GM21825 (cell line): Measurements from ENCODE around the gene THBS2.
"Not testable (repeated sequence)": the region's sequence is repeated elsewhere in the genome, so short reads cannot be mapped to it uniquely, and the experiment has no call there.

Experiments
- ATAC-seq: cut with Tn5 transposase; IDR thresholded peaks from one replicate; pipeline ENCODE4 v1.9.1; 2021; ENCODE audit warnings: mild to moderate bottlenecking, moderate library complexity; ENCODE audit not compliant: unreplicated experiment

Gene THBS2

DNA sequence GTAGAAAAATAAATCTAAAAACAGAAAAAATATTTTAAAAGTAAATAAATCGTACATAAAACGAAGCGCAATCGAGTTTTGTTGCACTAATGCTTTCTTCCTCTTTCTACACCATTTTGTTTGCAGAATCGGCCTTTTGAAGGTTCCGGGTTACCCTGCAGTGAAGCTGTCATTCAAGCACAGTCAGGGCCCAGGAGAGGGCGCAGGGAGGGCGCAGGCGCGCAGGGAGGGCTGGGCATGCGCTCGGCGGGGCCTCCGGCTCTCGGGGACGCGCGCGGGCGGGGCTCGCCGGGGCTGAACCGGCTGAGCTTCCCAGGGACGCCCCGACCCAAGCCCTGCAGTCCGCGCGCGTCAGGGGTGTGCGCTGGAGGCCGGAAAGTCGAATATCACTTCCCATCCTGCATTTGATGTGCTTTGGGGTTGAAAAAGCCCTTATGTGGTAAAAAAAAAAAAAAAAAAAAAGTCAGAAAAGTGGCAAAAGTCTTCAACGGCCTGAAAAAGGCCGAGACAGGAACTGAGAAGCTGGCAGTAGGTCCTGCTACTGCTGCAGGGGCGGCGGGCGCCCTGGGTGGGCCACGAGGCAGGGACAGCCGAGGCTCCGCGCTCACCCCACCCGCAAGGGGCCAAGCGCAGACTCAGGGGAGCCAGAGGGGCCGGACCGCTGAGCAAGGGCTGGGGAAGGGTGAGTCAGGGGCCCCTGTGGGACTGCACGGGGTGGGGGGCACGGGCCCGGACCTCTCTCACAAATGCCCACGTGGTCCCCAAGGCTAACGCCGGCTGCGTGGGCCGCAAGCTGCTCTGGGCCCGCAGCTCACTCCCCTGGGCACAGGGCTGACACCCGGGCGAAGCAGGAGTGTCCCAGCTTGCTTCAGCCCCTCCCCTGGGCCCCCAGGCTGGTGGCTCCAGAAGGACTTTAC is 40.5 kb downstream of the THBS2 start:
- peak; percentile 100 for ATAC-seq

DNA sequence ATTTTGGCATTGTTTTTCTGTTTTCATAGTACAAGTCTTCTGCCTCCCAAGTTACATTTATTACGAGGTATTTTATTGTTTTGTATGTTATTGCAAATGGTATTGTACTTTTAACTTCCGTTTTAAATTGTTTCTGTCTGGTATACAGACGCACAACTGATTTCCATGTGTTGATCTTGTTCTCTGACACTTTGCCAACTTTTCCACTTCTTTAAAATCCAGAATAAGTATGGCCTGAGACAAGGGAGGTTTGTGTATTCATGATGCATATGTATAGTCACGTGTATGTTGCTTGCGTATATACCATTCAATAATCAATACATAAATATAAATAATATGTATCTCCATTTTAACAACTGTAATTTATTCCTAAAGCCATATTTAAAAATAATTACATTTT is 41.2 kb downstream of the THBS2 start:
- no peak for ATAC-seq

DNA sequence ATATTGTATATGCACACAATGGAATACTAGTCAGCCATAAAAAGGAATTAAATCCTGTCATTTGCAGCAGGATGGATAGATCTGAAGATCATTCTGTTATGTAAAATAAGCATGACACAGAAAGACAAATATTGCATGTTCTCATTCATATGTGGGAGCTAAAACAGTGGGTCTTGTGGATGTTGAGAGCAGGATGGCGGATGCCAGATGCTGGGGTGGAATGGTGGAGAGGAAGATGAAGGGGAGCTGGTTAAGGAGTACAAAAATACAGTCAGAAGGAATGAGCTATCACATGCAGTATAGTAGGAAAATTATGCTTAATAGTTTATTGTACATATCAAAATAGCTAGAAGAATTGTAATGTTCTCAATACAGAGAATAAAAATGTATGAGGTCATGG is 41.8 kb downstream of the THBS2 start:
- ATAC-seq: no peak

DNA sequence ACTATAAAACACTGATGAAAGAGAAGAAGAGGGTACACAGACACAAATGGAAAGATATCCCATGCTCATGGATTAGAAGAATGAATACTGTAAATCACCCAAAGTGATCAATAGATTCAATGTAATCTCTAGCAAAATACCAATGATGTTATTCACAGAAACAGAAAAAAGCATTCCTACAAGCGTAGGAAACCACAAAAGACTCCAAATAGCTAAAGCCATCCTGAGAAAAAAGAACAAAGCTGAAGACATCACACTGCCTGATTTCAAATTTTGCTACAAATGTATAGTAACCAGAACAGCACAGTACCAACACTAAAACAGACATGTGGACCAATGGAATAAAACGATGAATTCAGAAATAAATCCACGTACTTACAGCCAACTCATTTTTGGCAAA is 43.0 kb downstream of the THBS2 start:
- no peak for ATAC-seq

DNA sequence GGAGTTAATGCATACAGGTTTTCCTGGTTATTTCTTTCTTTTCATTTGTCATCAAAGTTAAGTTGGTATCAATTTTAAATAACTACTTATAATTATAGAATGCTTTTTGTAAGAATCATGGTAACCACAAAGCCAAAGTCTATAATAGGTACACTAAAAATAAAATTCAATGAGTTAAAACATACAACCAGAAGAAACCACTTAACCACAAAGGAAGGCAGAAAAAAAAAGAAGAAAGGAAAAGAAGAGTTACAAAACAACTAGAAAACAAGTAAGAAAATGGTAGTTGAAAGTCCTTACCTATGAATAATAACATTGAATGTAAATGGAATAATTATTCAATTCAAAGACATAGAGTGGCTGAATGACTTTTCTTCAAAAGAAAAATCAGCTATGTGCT is 45.6 kb downstream of the THBS2 start:
- ATAC-seq: no peak

DNA sequence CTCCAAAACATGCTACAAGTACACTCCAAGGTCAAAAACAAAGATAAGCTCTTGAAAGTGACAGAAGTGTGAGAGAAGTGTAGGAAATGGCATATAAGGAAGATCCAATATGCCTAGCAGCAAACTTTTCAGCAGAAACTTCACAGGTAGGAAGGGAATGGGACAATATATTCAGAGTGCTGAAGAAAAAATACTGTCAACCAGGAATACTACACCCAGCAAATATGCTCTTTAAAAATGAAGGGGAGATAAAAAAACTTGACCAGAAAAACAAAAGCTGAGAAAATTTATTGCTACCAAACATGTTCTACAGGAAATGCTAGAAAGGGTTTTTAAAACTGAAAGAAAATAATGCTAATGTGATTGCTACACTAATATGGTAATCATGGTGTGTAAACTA is 46.2 kb downstream of the THBS2 start:
- ATAC-seq: no peak

DNA sequence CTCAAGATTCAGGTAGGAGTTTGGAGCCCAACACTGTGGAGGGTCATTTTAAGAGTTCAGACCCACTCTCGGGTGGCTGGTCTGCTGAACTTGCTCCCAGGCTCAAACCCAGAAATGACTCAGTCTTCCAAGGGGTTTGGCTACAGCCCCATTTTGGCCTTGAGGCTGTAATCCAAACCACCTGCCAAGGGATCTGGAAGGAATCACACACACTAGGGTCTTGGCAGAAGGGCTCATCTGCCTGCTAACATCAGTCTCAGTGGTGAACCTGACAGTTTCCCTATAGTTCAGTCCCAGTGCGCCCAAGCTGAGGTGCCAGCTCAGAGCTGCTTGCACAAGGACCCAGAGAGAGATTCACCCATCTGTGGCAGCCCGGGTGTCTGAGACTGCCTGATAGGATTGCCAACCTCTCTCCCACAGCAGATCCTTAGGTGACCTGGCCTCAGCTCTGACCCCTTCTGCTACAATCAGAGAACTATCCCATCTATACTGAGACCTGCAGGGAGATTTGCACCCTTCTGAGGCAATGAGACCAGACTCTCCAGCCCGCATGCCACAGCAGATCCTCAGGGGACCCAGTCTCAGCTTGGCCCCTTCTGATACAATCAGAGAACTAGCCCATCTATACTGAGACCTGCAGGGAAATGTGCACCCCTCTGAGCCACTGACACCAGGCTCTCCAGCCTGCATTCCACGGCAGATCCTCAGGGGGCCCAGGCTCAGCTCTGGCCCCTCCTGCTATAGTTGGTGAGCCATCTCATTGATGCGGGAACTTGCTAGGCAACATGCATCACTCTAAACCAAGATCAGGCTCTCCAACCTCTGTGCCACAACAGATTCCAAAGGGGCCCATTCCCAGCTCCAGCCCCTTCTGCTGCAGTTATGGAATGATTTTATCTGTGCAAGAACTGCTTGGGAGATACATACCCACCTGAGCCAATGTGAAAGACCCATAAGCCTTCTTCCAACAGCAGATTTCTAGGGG is 48.2 kb downstream of the THBS2 start:
- no peak for ATAC-seq

DNA sequence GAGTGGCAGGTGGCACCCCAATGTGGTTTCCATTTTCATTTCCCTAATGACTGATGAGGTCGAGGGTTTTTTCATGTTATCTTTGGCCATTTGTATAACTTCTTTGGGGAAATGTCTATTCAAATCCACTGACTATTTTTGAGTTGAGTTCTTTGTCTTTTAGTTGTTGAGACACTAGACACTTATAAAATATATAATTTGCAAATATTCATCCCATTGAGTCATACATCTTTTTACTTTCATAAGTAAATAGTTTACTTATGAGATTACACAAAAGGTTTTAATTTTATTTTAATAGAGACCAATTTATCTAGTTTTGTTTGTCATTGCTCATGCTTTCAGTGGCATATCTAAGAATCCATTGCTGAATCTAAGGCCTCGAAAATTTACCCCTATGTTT is 49.5 kb downstream of the THBS2 start:
- ATAC-seq: no peak

DNA sequence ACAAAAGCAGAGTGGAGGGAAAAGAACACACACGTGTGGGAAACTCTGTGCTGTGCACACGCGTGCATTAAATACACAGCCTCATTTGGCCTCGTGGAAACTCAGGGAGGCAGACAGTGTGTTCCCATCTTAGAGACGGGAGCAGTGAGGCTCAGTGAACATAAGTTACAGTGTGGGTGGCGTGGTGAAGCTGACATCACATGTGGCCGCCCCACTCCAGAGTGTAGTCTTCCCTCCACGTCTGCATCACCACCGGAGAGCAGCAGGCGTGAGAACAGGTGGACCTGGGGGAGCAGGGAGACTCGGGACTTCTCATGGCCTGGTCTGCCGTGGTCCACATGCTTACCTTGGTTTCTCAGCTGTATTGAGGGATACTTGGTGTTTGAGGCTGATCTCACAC is 51.7 kb downstream of the THBS2 start:
- no peak for ATAC-seq

DNA sequence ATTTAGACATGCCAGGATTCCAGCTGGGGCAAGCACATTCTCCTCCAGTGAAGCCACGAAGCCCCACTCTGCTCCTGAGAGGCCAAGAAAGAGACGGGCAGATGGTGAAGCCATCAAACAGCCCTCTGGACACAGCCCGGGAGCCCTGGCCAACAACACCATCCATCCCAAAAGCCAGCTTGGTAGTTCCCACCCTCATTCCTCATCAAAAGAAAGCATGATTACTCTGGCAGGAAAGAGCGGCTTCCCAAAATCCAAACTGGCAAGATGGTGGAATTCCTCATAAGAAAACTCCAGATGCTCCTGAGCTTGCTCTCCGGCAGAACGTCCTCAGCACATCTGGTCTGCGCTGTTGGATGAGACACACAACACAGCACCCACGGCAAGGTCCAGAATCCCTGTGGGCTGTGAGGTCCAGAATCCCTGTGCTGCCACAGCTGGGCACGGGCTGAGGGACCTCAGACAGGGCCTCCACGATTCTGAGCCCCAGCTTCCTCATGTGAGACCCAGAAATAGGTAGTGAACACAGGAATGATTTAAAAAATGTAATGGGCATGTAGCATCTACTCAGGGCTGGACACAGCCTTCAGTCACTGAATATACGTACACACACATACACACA is 52.6 kb downstream of the THBS2 start:
- ATAC-seq: no peak

DNA sequence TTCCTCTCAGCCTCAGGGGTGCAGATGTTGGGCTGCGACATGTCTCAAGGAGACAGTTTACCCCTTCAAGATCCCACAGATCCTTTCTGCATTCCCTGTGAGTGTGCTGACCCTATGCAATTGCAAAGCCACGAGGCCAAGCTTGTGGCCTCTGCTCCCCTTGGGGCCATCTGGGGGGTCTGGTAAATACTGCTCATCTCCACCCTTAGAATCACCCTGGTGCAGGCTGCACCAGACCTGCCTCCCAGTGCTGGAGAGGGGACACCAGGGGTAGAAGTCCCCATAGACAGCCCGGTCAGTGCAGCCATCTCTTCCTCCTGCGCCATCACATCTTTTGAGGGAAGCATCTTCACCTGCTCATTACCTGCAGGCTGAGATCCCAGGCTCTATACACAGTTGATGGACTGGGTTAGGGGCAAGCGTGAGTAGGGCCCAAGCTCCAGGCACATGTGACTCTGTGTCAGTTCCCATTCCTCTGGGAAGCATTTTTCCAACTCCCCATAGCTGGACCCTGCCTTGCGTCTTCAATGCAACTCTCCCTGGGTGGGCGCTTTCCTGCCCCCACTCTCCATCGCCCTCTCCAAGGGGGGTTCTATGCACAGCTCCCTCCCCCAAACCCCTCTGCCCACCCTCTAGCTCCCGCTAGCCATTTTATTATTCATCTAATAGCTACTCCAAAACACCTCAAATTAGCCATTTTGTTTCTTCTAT is 53.9 kb downstream of the THBS2 start:
- no peak for ATAC-seq

DNA sequence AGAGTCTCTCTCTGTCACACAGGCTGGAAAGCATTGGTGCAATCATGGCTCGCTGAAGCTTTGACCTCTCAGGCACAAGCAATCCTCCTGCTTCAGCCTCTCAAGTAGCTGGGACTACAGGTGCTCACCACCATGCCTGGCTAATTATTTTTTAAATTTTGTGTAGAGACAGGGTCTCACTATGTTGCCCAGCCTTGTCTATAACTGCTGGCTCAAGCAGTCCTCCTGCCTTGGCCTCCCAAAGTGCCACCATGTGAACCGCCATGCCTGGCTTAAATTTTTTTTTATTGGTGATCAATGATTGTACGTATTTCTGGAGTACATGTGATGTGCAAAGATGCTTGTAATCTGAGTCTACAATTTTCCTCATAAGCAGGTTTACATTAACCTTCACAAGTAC is 54.8 kb downstream of the THBS2 start:
- no peak for ATAC-seq

DNA sequence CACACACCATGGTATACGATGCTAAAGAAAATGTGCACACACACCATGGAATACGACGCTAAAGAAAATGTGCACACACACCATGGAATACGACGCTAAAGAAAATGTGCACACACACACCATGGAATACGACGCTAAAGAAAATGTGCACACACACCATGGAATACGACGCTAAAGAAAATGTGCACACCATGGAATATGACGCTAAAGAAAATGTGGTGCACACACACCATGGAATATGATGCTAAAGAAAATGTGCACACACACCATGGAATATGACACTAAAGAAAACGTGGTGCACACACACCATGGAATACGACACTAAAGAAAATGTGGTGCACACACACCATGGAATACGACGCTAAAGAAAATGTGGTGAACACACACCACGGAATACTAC is 55.7 kb downstream of the THBS2 start:
- ATAC-seq: not testable (repeated sequence)

DNA sequence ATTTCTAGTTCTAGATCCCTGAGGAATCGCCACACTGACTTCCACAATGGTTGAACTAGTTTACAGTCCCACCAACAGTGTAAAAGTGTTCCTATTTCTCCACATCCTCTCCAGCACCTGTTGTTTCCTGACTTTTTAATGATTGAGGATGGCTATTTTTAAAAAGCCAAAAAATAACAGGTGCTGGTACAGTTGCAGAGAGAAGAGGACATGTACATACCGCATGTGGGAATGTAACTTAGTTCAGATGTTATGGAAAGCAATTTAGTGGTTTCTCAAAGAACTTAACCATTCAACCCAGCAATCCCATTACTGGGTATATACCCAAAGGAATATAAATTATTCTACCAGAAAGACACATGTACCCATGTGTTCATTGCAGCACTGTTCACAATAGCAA is 57.4 kb downstream of the THBS2 start:
- ATAC-seq: not testable (repeated sequence)

DNA sequence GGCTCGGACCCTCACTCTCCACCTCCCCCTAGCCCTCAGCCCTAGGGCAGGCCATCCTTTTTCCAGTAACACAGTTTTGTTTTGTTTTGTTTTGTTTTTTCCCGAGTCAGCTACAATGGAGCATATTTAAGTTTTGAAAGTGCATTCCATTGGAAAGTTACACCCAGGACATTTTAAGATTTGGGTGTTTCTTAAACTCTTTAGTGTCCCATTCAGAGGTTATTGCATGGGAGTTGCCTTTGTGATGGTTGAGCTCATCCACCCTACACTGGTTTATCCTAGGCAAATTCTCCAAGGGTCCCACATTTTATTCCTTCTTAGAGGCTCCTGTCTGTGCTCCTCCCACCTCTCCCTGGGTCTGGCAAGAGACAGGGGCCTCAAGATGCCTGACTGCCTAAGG is 58.9 kb downstream of the THBS2 start:
- ATAC-seq: no peak

DNA sequence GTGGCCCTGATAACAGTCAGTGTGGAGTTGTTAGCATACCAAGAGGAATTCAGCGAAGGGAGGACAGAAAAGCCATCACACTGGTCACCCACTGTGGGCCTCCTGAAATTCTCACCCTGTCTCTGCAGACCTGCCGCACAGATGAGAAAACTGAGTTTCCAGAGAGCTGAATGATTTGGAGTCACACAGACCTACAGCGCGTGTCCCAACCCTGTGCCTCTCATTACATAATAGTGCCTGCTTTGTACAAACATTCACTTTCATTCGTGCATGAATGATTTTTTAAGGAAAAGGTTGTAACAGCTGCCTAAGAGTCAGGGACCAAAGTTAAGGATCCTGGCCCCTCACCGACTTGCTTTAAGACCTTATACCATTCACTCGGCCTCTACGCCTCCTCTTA is 62.7 kb downstream of the THBS2 start:
- ATAC-seq: no peak

DNA sequence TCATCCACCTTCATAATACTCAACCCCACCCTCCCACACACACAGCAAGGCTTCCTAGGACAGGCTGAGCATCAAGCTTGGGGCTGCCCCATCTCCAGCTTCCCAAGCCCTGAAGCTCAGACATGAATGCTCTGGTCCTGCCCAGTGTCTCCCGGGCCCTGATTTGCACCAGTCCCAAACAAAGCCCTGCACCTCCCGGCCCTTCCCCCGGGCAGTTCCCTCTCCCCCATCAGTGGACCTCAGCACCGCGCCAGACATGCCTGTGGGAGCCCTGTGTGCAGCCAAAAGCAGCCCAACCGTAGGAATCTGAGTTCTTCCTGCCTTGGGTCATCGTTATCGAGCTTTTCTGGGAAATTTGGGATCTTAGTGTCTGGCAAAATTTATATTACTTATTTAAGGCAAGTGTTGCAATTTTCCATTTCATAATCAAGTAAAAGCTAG is 63.5 kb downstream of the THBS2 start:
- ATAC-seq: no peak

DNA sequence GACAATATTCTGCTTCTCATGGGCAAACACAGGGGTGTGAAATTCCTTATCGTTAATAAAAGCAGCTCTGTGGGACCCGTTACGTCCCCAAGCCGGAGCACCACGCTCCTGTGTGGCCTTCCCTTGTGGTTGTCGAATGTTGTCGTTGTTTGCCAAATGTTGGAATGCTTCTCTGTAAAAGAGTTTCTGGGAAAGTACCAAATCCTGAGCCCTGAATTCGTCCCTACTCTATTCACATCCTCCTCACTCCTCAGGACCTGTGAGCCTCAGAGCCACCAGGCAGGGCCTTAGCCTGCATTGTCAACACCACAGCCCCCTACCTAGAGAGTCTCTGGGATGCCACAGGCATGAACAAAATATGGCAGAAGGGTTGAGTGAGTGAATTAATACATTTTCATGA is 64.0 kb downstream of the THBS2 start:
- ATAC-seq: no peak

DNA sequence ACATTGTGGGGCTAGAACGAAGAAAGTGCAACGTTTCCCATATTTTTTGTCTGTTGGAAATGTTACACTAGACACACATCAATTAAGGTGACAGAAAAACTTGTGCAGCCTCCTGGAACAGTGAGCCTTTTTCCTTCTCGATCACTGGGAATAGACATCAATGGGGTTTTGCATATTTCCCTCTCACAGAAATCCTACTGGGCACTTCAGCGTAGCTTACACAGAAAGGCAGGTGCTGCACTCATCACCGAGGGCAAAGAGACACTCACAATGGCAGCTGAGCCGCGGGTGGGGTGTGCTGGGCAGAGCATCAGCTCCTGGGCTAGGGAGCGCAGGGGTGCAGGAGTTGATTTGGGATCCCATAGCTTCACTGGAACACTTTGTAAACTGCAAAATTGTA is 64.5 kb downstream of the THBS2 start:
- ATAC-seq: no peak

DNA sequence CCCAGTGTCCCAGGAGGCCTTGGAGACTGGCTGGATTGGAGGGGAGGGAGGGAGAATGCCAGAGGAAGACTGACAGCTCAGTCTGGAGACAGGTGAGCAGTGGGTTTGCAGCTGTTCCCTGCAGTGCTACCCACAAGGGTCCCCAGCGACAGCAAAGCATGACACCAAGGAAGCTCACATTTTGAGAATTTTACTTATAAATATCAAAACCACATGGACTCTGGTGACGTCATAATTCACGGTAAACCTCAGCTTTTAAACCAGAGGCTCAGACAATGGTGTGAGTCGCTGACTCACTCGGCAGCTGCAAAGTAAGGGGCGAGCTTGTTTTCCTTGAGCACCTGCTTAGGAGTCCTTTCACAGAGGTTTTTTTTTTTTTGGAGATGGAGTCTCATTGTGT is 65.2 kb downstream of the THBS2 start:
- no peak for ATAC-seq

DNA sequence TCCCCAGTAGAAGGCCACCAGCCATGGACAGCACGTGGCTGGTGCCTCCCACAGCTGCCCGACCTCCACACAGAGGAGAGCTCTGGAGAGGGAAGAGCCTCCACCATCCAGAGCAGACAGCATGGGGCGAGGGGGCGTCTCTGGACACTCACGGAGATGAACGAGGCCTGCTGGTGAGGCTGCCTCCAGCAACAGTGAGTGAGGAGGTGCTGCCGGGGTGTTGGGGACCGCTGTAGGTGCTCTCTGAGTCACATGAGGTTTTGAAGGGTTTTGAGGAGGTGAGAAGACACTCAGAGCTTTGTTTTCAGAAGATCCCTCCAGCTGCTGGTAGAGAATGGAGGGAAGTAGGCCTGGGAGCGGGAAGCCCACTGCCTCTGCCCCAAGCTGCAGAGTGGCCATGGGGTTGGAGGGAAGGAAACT is 65.6 kb downstream of the THBS2 start:
- ATAC-seq: no peak
